Upper lobe of left lung (tissue), 6 donors: Measurements from ENCODE around the gene ERV3-1. TPM values are rescaled to one million over a fixed set of nuclear protein-coding genes. Genes with fewer than 3 reads are reported as not detected.
"Not testable (repeated sequence)": the region's sequence is repeated elsewhere in the genome, so short reads cannot be mapped to it uniquely, and the experiment has no call there.

ENCODE experiments used
- ATAC-seq, 2 donors: fragments of 200-7000 bp; cut with Tn5 transposase; one replicate each; pipeline ENCODE4 v1.9.1; 2022; ENCODE audit warnings: mild to moderate bottlenecking in 2 of 2, moderate library complexity in 2 of 2; ENCODE audit not compliant: low FRiP score in 2 of 2
- DNase-seq, 2 donors: peaks; one replicate each; pipeline ENCODE4 v3.0.0-alpha.2; 2019 to 2020
- H3K27ac ChIP-seq, 4 donors: fragments of 200-600 bp; sonication (generic); one replicate each; pipeline ENCODE4 v1.5.1; 2016 to 2019
- H3K27me3 ChIP-seq, 4 donors: fragments of 200-600 bp; sonication (generic); one replicate each; pipeline ENCODE4 v1.5.1; 2017 to 2019
- H3K36me3 ChIP-seq, 4 donors: fragments of 200-600 bp; sonication (generic); one replicate each; pipeline ENCODE4 v1.5.1; 2016 to 2019
- H3K4me1 ChIP-seq, 4 donors: fragments of 200-600 bp; sonication (generic); one replicate each; pipeline ENCODE4 v1.5.1; 2018 to 2019
- H3K4me3 ChIP-seq, 4 donors: fragments of 200-600 bp; sonication (generic); one replicate each; pipeline ENCODE4 v1.5.1; 2017 to 2019; ENCODE audit warnings: mild to moderate bottlenecking in 2 of 4, moderate library complexity in 1 of 4
- H3K9me3 ChIP-seq, 4 donors: fragments of 200-600 bp; sonication (generic); one replicate each; pipeline ENCODE4 v1.5.1; 2018 to 2019
- CTCF ChIP-seq, 6 experiments: fragments of 450-650 bp in 4 of 6; fragments of 200-600 bp in 2 of 6; sonication (generic) in 2 of 6; IDR thresholded peaks; one replicate each; pipeline ENCODE4 v1.5.1; 2016 to 2019; ENCODE audit warnings: antibody characterized with exemption in 6 of 6
- EP300 ChIP-seq, 4 donors: sonication (generic); formaldehyde crosslinking; IDR thresholded peaks; one replicate each; pipeline ENCODE4 v1.5.1; 2017; ENCODE audit warnings: antibody characterized with exemption in 4 of 4, control low read depth in 2 of 4
- POLR2A ChIP-seq, 4 donors: fragments of 450-650 bp; IDR thresholded peaks; one replicate each; pipeline ENCODE4 v1.5.1; 2016 to 2017; ENCODE audit warnings: antibody characterized with exemption in 4 of 4, mild to moderate bottlenecking in 2 of 4
- POLR2AphosphoS5 ChIP-seq, 2 donors: sonication (generic); formaldehyde crosslinking; IDR thresholded peaks; one replicate each; pipeline ENCODE4 v1.5.1; 2017; ENCODE audit warnings: antibody characterized with exemption in 2 of 2
- WGBS, 2 donors: methylation state at CpG; one replicate each; pipeline ENCODE4 v1.1.5; 2017 to 2018; 5-methylcytosine and 5-hydroxymethylcytosine counted together
- small RNA-seq, 4 donors: library from RNA; depleted of rRNA; stranded (forward); fragments of <200 nt; gene quantifications; one replicate each; pipeline ENCODE3, GENCODE V24; 2016
- total RNA-seq, 6 donors: library from RNA; depleted of rRNA in 4 of 6; stranded (reverse); fragments of >200 nt in 4 of 6; gene quantifications; one replicate each; pipeline versions ENCODE4 v1.1.0 to v1.2.1, GENCODE V29; 2016 to 2021
- donor health status: DM: no; HTN: no; CAD: no; lungs with moderate emphysema.
- donor health status: DM: no; HTN: yes; CAD: no; lungs with severe emphysema.

Gene ERV3-1
- total RNA-seq, 6 donors from 2014 or later: 17.9 to 38.8 (median 25.3) TPM

DNA sequence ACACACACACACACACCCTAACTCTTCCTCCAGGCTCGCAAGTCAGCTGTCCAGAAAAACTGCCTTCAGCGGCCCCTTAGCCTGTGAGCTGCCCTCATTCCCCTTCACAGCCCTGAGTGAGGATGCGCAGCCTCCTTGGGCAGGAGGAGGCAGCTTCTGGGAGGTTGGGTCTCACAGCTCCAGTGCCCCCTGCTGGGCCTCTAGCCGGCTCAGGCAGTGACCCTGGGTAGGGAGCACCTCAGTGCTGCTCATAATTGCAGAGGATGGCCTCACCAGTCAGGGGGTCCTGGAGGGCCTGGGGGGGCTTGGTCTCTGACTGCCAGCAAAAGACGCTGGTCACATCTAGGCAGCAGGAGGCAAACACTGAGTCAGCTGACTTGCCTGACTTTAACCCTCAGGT is 59.7 kb downstream of the ERV3-1 start:
- peak; percentile 28 to 42 for DNase-seq
- peak in 1 of 2 donors; percentile 47 for ATAC-seq
- no peak for TF ChIP-seq POLR2A (IDR thresholded peaks at IDR 0.05)
- no peak for TF ChIP-seq EP300 (IDR thresholded peaks at IDR 0.05)
- no peak for TF ChIP-seq POLR2AphosphoS5 (IDR thresholded peaks at IDR 0.05)
- no peak for TF ChIP-seq CTCF (IDR thresholded peaks at IDR 0.05)
- Histone ChIP-seq H3K4me1 (peaks cover 7 to 21% (median 9%) of the 10 kb centered on the region in 4 donors), H3K4me3 (peak overlapping the region in 3 of 4 donors; percentile 39 to 52 (median 52)), H3K36me3 (no peaks in the 10 kb centered on the region), H3K27ac (no peak overlapping the region), H3K9me3 (no peaks in the 10 kb centered on the region), H3K27me3 (peaks cover 0 to 13% (median 11%) of the 10 kb centered on the region in 4 donors)
- 44 to 51% methylated on average over 5 of the region's 5 CpGs for WGBS, 2 donors

DNA sequence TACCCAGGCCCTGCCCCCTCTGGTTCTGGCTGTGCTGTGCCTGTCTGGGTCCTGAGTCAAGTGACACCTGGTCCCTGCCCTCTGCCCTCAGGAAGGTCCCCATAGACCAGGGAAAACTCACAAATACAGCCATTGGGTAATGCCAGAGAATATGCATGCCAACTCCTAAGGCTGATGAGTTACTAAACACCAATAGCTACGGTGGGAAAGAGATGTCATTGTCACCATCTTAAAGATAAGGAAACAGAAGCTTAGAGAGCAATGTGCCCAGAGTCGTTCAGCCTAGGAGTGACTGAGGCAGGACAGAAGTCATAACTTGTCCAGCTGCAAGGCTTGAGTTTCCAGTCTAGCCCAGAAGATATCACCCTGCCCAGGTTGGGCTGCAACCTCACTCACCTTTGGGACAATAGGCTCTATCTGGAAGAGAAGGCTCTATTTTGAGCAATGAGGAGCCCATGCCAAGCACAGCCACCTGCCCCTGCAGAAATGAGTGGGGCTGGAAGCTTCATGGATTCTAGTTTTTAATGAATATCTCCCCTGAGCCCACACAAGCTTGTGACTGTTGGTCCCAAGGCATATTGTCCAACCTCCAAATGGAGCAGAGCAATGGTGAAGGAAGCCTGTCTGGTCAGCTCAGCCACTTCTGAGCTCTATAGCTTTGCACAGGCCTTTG is 60.8 kb downstream of the ERV3-1 start:
- H3K36me3 ChIP-seq: no peaks in the 10 kb centered on the region
- peaks cover 0 to 13% (median 11%) of the 10 kb centered on the region in 4 donors for H3K27me3 ChIP-seq
- H3K4me3 ChIP-seq: no peak overlapping the region
- H3K4me1 ChIP-seq: peaks cover 7 to 15% (median 9%) of the 10 kb centered on the region in 4 donors
- 29 to 41% methylated on average over 2 of the region's 2 CpGs for WGBS, 2 donors
- TF ChIP-seq EP300 (IDR thresholded peaks at IDR 0.05) (no peak), POLR2AphosphoS5 (IDR thresholded peaks at IDR 0.05) (no peak), CTCF (IDR thresholded peaks at IDR 0.05) (no peak), POLR2A (IDR thresholded peaks at IDR 0.05) (no peak)
- ATAC-seq (no peak), DNase-seq (no peak)
- H3K9me3 ChIP-seq: no peaks in the 10 kb centered on the region
- H3K27ac ChIP-seq: no peak overlapping the region

GRCh38 chr7:64944667-64945502 is 61.6 kb downstream of the ERV3-1 start:
- DNase-seq, H3K4me3 ChIP-seq, H3K27ac ChIP-seq, ATAC-seq, H3K36me3 ChIP-seq, H3K9me3 ChIP-seq: not testable (repeated sequence)
- Histone ChIP-seq H3K27me3 (peaks cover 0 to 13% (median 11%) of the 10 kb centered on the region in 4 donors), H3K4me1 (peaks cover 7 to 10% (median 9%) of the 10 kb centered on the region in 4 donors)
- WGBS, 2 donors: 76 to 83% methylated on average over 5 of the region's 5 CpGs

Small RNA genes within 50 kb of the gene (small RNA-seq; reads per million reads assigned to genes)
- 0 reads per million in 4 donors for gene RNU6-1229P

Other genes starting within 250 kb of the ERV3-1 start
- gene ZNF138, start 212.3 kb downstream of the ERV3-1 start, total RNA-seq: 10 to 100 TPM in 2 of 6 donors, 1 to 10 TPM in 4; 3.4 to 23.7 (median 5.0) TPM
- gene ZNF273, start 103.4 kb downstream of the ERV3-1 start, total RNA-seq: 10 to 100 TPM in 3 of 6 donors, 1 to 10 TPM in 3; 3.2 to 29.6 (median 7.6) TPM
- gene ZNF117, start 15.7 kb downstream of the ERV3-1 start, total RNA-seq: 10 to 100 TPM in 4 of 6 donors, 1 to 10 TPM in 2; 9.4 to 34.4 (median 10.4) TPM